Tongue (tissue), 3 donors: Measurements from ENCODE around the gene SDF2L1. TPM values are rescaled to one million over a fixed set of nuclear protein-coding genes. Genes with fewer than 3 reads are reported as not detected.
"Not testable (repeated sequence)": the region's sequence is repeated elsewhere in the genome, so short reads cannot be mapped to it uniquely, and the experiment has no call there.

Experiments used
- DNase-seq: peaks from one replicate; pipeline ENCODE4 v3.0.0-alpha.2; 2015
- small RNA-seq: library from RNA; depleted of rRNA; stranded (forward); fragments of <200 nt; gene quantifications from one replicate; pipeline ENCODE3, GENCODE V24; 2014; ENCODE audit warnings: low replicate concordance
- total RNA-seq: library from RNA; depleted of rRNA; stranded (reverse); fragments of >200 nt; gene quantifications from one replicate; pipeline ENCODE4 v1.2.3, GENCODE V29; 2014

SDF2L1 gene
- total RNA-seq, 1 donor from 2014 or later: 15.5 TPM

GRCh38 chr22:21686634-21687393 lies 44.7 kb downstream of the SDF2L1 start:
- DNase-seq: no peak

DNA sequence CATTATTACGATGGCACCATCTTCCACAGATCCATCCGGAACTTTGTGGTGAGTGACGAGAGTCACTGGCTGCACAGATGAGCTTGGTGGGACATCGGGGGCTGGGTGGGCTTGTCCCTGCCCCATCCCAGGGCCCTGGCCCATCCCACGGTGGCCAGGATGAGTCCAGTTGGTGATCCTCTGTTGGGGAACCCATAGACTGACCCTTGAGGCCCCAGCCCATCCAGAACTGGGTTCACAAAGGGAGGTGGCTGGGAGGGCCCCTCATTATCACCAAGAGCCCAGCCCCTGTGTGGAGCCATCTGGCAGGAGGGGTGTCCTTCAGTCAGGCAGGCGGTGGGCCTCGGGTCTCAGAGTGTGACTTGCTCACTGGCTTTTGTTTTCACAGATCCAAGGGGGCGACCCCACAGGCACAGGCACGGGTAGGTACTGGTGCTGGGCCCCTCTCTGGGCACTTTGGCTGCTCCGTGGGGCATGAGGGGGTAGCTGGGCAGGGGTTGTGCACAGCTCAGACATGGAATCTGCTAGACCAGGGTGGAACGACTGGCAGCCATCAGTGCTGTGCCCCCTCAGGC lies 45.7 kb downstream of the SDF2L1 start:
- DNase-seq: no peak

DNA sequence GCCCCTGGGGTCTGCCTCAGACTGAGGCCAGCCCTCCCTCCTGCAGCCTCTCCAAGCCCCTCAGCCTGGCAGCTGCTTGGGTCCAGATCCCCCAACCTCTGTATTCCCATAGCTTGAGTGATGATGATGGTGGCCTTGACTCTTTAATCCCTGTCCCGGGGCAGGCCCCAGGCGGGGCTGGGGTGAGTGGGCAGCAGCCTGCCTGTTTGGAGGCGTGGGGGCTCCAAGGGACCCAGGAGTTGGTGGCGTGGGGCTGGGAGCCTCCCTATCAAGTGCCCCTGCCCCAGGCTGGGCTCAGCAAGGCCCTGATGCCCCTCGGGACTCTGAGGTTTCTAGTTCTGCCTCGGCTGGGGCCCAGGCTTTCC lies 46.2 kb downstream of the SDF2L1 start:
- DNase-seq: no peak

GRCh38 chr22:21688706-21689381 lies 46.7 kb downstream of the SDF2L1 start:
- no peak for DNase-seq

GRCh38 chr22:21690401-21690801 lies 48.3 kb downstream of the SDF2L1 start:
- DNase-seq: peak; percentile 84

GRCh38 chr22:21691816-21692215 lies 49.7 kb downstream of the SDF2L1 start:
- DNase-seq: no peak

DNA sequence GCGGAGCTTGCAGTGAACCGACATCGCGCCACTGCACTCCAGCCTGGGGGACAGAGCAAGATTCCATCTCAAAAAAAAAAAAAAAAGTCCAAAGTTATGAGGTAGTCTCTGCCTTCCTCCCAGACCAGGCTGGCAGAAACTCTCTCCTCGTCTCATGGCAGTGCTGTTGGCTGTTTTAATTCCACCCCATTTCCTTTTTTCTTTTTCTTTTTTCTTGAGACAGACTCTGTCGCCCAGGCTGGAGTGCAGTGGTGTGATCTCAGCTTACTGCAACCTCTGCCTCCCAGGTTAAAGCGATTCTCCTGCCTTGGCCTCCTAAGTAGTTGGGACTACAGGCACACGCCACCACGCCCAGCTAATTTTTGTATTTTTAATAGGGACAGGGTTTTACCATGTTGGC lies 50.8 kb downstream of the SDF2L1 start:
- not testable (repeated sequence) for DNase-seq

DNA sequence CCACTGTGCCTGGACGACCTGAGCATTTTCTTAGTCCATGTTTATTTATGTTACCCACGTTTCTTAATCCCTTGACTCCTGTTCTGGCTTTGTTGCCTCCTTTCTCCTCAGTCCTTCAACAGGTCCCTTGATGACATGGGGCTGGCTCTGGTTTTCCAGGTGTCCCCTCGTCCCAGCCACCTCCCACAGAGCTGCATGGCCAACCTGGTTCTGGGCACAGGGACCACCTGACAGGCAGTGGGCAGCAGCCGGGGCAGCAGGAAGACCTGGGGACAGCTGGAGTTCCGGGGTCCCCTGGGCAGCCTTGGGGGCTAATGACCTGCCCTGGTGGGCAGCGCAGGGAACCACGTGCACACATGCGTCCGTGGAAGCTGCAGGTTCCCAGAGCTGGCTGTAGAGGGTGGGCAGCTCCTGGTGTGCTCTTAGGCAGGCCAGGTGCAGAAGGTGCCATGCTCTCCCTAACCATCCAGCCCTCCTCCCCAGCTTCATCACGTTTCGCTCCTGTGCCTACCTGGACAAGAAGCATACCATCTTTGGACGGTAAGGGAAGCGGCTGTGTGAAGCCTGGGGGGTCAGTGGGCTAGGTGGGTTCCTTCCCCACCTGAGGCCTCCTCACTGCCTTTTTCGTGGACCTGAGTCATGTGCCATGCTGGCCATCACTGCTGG lies 51.4 kb downstream of the SDF2L1 start:
- no peak for DNase-seq

Small RNAs within 50 kb of the gene (small RNA-seq; reads per million reads assigned to genes)
- gene MIR301B: 4.3 reads per million, percentile 92 among the genes with 10 or more reads in this experiment

Other genes starting within 250 kb of the SDF2L1 start
- gene HIC2, start 224.9 kb upstream of the SDF2L1 start, total RNA-seq: 6.5 TPM
- gene TMEM191C, start 174.9 kb upstream of the SDF2L1 start, total RNA-seq: not detected
- gene RIMBP3C, start 90.8 kb upstream of the SDF2L1 start, total RNA-seq: not detected
- 27.9 TPM for gene UBE2L3, start 74.6 kb upstream of the SDF2L1 start, total RNA-seq
- gene YDJC, start 12.3 kb upstream of the SDF2L1 start, total RNA-seq: 7.5 TPM
- gene CCDC116, start 9.5 kb upstream of the SDF2L1 start, total RNA-seq: not detected
- 28.1 TPM for gene PPIL2, start 23.7 kb downstream of the SDF2L1 start, total RNA-seq
- 9.1 TPM for gene YPEL1, start 93.5 kb downstream of the SDF2L1 start, total RNA-seq
- gene MAPK1, start 225.3 kb downstream of the SDF2L1 start, total RNA-seq: 88.3 TPM